ENCODE measurements around the gene MORC2.

GRCh38 chr22:30923168-30923900 lies 45.2 kb downstream of the MORC2 start:
- TF ChIP-seq TAF1 (IDR thresholded peaks at IDR 0.05; ENCODE audit: borderline replicate concordance, insufficient read depth, low read length) (no peak), POLR2AphosphoS5 (IDR thresholded peaks at IDR 0.05; ENCODE audit: low read depth, low read length) (no peak), REST (IDR thresholded peaks at IDR 0.05; ENCODE audit: insufficient read depth in 1 of 2, low read depth in 2 of 2, low read length in 2 of 2) (no peak)

Measured in PFSK-1 (cell line).